ENCODE data around the gene FLAD1.

FLAD1 gene

GRCh38 chr1:155032886-155033285 is 49.7 kb downstream of the FLAD1 start:
- no peak overlapping the region for H3K4me3 ChIP-seq (replicated peaks; ENCODE audit: low read depth, low read length)
- no peak for DNase-seq (ENCODE audit: low read depth)
- no peak for TF ChIP-seq CTCF (IDR thresholded peaks at IDR 0.05; ENCODE audit: low read length, missing control alignments)

GRCh38 chr1:155033524-155033923 is 50.4 kb downstream of the FLAD1 start, which contains the start of the genes DCST1 and DCST2:
Gene DCST1 (plus strand): TSS chr1:155033824. CDS start chr1:155034037, 213 bp downstream.
Gene DCST2 (minus strand): TSS chr1:155033781. CDS start chr1:155033701, 80 bp downstream.
- no peak within 1 kb of the TSS for H3K4me3 ChIP-seq (replicated peaks; ENCODE audit: low read depth, low read length)
- TF ChIP-seq CTCF (IDR thresholded peaks at IDR 0.05; ENCODE audit: low read length, missing control alignments): no peak
- no peak for DNase-seq (ENCODE audit: low read depth)

- H3K4me3 ChIP-seq (replicated peaks; ENCODE audit: low read depth, low read length): no peak overlapping the region
- TF ChIP-seq CTCF (IDR thresholded peaks at IDR 0.05; ENCODE audit: low read length, missing control alignments): no peak
- no peak for DNase-seq (ENCODE audit: low read depth)
Observed at GRCh38 chr1:155034318-155035208, 51.4 kb downstream of the FLAD1 start.

GRCh38 chr1:155035936-155036335 is 52.8 kb downstream of the FLAD1 start:
- DNase-seq (ENCODE audit: low read depth): no peak
- no peak overlapping the region for H3K4me3 ChIP-seq (replicated peaks; ENCODE audit: low read depth, low read length)
- no peak for TF ChIP-seq CTCF (IDR thresholded peaks at IDR 0.05; ENCODE audit: low read length, missing control alignments)

- no peak overlapping the region for H3K4me3 ChIP-seq (replicated peaks; ENCODE audit: low read depth, low read length)
- no peak for TF ChIP-seq CTCF (IDR thresholded peaks at IDR 0.05; ENCODE audit: low read length, missing control alignments)
- DNase-seq (ENCODE audit: low read depth): no peak
Observed at GRCh38 chr1:155037043-155037442, 53.9 kb downstream of the FLAD1 start.

GRCh38 chr1:155037851-155038441 is 54.8 kb downstream of the FLAD1 start:
- no peak for TF ChIP-seq CTCF (IDR thresholded peaks at IDR 0.05; ENCODE audit: low read length, missing control alignments)
- no peak for DNase-seq (ENCODE audit: low read depth)
- no peak overlapping the region for H3K4me3 ChIP-seq (replicated peaks; ENCODE audit: low read depth, low read length)

Data from fibroblast of pulmonary artery (primary cell).